NCI-H1417 (cell line): ENCODE measurements around the gene TMED9.
"Not testable (repeated sequence)": the region's sequence is repeated elsewhere in the genome, so short reads cannot be mapped to it uniquely, and the experiment has no call there.

Experiments used
- DNase-seq, 3 experiments: peaks; one replicate each; lab custom pipeline; 2025; lab: John Stamatoyannopoulos, UW

The TMED9 gene

GRCh38 chr5:177606071-177607051 lies 14.4 kb downstream of the TMED9 start:
- no peak for DNase-seq

GRCh38 chr5:177607115-177607451 lies 15.1 kb downstream of the TMED9 start:
- DNase-seq: no peak

- peak; percentile 48 to 69 (median 66) for DNase-seq
Measured at GRCh38 chr5:177607452-177608192, 15.6 kb downstream of the TMED9 start.

- no peak for DNase-seq
Measured at GRCh38 chr5:177608243-177609075, 16.5 kb downstream of the TMED9 start.

GRCh38 chr5:177609076-177610059 lies 17.4 kb downstream of the TMED9 start:
- no peak for DNase-seq

- DNase-seq: no peak
Measured at GRCh38 chr5:177610131-177610769, 18.2 kb downstream of the TMED9 start.

GRCh38 chr5:177610770-177611445 lies 18.9 kb downstream of the TMED9 start:
- no peak for DNase-seq

GRCh38 chr5:177611446-177612214 lies 19.6 kb downstream of the TMED9 start:
- no peak for DNase-seq

- no peak for DNase-seq
Measured at GRCh38 chr5:177612215-177612673, 20.2 kb downstream of the TMED9 start.

GRCh38 chr5:177620560-177620959 lies 28.6 kb downstream of the TMED9 start:
- DNase-seq: no peak

GRCh38 chr5:177624172-177624571 lies 32.2 kb downstream of the TMED9 start:
- DNase-seq: not testable (repeated sequence)

- not testable (repeated sequence) for DNase-seq
Measured at GRCh38 chr5:177630186-177630585, 38.2 kb downstream of the TMED9 start.

- DNase-seq: not testable (repeated sequence)
Measured at GRCh38 chr5:177634912-177635311, 42.9 kb downstream of the TMED9 start.

GRCh38 chr5:177645462-177645861 lies 53.5 kb downstream of the TMED9 start:
- not testable (repeated sequence) for DNase-seq
